HG02798 (cell line): ENCODE results near the gene SLC35F1.
"Not testable (repeated sequence)": the region's sequence is repeated elsewhere in the genome, so short reads cannot be mapped to it uniquely, and the experiment has no call there.

Experiments
- ATAC-seq: cut with Tn5 transposase; IDR thresholded peaks from one replicate; pipeline ENCODE4 v1.9.1; 2021; ENCODE audit warnings: mild to moderate bottlenecking; ENCODE audit not compliant: unreplicated experiment, poor library complexity

Gene SLC35F1

DNA sequence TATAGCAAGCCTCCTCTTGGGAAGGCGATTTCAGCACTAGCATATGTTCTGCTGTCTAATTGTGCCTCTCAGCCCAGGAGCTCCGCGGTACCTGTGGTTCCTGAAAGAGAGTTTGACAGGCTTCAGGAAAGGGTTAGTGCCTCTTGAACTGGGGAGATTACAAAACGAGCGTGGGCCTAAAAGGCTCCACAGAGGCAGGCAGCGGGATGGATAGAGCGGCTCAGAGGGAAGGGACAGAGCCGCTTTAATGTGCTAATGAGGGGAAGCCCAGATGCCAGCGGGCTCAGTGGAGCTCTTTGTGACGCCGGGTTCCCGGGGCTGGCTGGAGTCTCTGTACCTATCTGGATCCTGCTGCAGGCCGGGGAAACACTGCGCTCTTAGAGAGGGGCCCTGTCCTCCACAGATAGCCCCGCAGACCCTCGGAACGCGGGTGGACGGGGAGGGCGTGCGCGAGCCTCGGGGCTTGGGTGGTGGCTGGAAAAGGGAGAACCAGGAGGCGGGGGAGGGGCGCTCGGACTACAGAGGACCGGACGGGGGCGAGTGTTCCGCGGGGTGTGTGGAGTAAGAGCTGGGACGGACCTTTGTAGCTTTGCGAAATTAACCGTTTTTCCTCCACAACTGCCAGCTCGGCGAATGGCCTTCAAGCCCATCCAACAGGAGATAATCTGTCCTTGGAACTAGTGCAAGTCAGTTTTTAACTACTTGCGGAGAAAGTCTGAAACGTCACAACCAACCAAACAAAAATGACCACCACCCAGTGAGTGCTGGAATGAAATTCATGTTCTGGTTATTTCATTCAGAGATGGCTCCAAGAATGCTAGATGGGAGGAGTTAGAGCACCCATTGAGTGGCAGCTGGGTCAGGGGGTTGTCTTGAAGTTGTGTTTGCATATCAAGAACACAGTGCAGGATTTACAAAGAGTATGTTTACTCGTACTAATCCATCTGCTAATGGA, 13.0 kb downstream of the SLC35F1 start:
- ATAC-seq, result no peak

- ATAC-seq, result no peak
Observed at GRCh38 chr6:117924690-117925089, 17.6 kb downstream of the SLC35F1 start.

- ATAC-seq, result no peak
Observed at GRCh38 chr6:117927866-117928265, 20.8 kb downstream of the SLC35F1 start.

- no peak for ATAC-seq
Observed at GRCh38 chr6:117928833-117929232, 21.8 kb downstream of the SLC35F1 start.

DNA sequence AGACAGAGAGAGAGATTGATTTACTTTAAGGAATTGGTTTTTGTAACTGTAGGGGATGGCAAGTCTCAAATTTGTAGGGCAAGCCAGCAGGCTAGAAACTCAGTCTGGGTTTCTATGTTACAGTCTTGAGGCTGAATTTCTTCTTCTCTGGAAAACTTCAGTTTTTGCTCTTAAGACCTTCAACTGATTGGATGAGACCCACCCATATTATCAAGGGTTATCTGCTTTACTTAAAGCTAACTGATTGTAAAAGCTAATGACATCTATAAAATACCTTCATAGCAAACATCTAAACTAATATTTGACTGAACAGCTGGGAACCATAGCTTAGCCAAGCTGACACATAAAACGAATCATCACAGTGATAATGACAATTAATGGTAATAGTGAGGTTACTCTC, 22.4 kb downstream of the SLC35F1 start:
- ATAC-seq, result no peak

DNA sequence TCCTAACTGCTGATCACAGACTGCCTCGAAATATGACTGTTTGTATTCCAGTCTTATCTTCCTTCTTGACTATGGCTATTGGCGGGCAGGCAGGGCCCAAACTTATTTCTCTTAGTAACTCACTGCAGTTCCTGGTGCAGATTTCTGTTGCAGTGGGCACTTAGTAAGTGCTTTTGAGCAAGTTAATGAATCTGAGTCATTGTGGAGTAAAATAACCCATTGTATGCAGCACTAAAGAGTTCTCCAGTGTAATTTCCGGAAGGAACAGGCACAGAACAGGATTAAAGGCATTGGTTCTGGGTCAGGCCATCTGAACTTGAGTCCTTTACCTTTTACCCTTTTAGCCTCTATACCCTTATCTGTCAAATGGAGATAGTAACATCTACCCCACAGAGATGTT, 23.6 kb downstream of the SLC35F1 start:
- no peak for ATAC-seq

DNA sequence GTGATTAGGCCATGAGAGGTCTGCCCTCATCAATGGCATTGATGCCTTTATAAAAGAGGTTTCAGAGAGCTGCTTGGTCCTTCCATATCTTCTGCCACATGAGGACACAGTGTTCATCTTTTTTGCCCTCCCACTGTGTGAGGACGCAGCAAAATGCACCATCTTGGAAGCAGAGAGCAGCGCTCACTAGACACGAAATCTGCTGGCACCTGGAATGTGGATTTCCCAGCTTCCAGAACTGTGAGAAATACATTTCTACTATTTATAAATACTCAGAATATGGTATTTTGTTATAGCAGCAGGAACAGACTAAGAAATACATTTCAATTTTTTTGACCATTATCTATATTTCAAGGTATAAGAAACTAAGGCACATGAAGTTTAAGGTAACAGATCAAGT, 24.9 kb downstream of the SLC35F1 start:
- ATAC-seq, result no peak

DNA sequence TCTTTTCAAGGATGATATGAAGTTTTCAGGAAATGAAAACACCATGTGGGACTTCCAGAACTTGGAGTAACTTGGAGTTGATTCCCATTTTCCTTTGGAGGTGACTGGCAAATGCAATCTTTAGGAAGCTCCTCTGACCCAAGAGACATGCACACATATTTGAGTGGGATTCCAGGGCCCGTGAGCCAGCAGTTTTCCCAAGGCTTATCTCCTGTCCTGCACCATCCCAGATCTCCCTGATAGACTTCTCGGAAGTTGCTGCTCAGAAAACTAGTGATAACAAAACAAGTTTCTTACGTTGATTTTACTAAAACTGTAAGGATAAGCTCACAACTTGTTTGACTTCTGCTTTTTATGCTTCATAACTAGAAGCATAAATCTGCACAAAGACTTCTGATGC, 25.6 kb downstream of the SLC35F1 start:
- no peak for ATAC-seq

DNA sequence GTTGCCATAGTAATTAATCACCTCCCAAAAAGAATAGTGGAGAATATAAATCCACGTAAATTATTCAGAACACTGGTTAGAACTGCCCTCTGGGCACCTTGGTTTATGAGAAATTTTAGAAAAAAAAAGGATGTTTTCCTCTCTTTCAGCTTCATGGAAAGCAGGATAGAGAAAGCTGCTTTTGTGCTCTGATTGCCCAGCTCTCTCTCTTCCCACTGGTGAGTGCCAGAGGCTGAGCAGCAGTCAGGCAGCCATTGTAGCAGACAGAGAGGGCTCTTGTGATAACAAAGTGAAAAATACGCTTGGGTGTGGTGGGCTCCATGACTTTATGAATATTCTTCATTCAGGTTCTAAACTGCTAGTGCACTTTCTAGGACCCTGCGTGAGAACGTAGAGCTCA, 26.4 kb downstream of the SLC35F1 start:
- ATAC-seq, result no peak

DNA sequence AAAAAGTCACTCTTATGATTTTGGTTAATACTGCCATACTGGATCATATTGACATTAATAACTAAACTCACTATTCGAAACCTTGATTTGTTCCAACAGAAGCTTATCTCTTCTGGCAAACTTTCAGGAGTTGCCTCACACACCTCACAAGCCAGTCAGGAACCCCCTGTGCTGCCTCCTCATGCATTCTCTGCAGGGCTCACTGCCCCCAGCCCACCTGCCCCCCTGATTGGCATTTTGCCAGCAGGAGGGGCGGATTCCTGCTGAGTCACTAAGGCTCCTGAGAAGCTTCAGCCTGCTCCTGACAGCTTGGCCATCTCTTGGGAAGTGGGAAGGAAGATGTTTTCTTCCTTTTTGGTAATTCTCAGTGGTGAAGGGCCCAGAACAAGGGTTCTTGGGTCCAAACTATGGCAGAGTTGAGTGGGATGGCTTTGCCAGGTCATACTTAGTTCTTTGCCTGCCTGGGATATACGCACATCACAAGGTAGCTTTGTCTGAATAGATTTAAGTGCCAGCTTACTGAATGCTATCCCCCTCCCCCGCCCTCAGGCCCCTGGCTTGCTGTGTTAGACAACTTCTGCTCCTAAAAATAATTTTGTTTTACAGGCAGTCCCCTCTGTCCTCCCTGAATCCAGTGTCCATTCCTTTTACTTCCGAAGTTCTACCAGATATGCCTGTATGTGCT, 31.4 kb downstream of the SLC35F1 start:
- ATAC-seq, result no peak

DNA sequence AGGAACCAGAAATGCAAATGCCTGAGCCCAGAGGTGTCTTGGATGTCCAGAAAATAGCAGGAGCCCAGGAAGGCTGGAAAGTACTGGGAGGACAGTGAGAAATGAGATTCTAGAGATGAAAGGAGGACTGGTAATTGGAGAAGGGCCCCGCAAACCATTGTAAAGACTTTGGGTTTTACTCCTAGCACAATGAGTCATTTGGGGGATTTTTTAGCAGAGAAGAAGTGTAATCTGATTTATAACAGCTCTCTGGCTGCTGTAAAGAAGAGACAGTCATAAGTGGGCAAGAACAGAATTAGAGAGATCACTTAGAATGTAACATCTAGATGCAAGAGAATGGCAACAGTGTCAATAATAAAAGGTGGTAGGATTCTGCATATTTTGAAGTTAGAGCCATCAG, 40.2 kb downstream of the SLC35F1 start:
- no peak for ATAC-seq

DNA sequence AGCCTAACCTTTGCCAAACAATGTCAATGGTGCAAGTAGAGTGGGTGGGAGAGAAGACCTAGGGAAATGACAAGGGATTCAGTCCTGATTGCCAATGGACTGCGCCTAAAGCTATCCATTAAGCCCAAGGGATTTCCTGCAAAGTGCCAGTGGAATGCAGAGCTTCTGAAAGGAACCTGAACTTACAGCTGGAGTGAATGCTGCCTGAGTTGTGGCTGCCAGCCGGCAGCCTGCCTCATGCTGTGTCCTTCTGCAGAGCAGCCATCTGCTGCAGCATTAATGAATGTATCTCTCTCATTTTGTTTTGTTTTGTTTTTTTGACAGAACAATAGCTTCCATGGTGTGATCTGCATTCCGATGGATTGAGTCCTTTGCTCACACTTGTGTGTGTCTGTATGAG, 44.7 kb downstream of the SLC35F1 start:
- no peak for ATAC-seq

- ATAC-seq, result peak; percentile 59
Observed at GRCh38 chr6:117955684-117956256, 48.7 kb downstream of the SLC35F1 start.

- ATAC-seq, result no peak
Observed at GRCh38 chr6:117956386-117956785, 49.3 kb downstream of the SLC35F1 start.

DNA sequence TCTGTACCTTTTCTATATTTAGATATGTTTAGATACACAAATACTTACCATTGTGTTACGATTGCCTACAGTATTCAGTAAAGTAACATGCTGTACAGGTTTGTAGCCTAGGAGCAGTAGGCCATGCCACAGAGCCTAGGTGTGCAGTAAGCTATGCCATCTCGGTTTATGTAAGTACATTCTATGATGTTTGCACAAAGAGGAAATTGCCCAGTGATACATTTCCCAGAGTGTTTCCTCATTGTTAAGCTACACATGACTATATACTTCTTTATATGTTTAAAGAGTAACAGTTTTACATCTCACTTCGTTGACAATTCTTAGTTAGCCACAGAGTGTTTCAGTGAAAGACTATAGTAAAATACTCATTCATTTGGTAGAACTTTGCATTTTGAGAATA, 51.5 kb downstream of the SLC35F1 start:
- no peak for ATAC-seq

GRCh38 chr6:117960877-117961276, 53.8 kb downstream of the SLC35F1 start:
- ATAC-seq, result no peak

- ATAC-seq, result no peak
Observed at GRCh38 chr6:117961301-117961700, 54.2 kb downstream of the SLC35F1 start.

DNA sequence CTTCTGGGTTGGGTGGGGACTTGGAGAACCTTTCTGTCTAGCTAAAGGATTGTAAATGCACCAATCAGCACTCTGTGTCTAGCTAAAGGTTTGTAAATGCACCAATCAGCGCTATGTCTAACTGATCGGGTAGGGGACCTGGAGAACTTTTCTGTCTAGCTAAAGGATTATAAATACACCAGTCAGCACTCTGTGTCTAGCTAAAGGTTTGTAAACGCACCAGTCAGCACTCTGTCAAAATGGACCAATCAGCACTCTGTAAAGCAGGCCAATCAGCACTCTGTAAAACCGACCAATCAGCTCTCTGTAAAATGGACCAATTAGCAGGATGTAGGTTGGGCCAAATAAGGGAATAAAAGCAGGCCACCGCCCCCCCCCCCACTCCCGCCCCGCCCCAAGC, 58.7 kb downstream of the SLC35F1 start:
- ATAC-seq, result not testable (repeated sequence)

DNA sequence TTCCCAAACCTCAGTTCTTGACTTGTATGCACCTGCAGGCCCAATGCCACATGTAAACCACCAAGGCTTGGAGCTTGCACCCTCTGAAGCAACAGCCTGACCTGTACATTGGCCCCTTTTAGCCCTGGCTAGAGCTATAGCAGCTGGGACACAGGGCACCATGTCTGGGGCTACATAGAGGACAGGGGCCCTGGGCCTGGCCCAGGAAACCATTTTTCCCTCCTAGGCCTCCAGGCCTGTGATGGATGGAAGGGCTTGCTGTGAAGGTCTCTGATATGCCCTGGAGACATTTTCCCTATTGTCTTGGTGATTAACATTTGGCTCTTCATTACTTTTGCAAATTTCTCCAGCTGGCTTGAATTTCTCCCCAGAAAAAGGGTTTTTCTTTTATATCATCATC, 64.6 kb downstream of the SLC35F1 start:
- ATAC-seq, result no peak

DNA sequence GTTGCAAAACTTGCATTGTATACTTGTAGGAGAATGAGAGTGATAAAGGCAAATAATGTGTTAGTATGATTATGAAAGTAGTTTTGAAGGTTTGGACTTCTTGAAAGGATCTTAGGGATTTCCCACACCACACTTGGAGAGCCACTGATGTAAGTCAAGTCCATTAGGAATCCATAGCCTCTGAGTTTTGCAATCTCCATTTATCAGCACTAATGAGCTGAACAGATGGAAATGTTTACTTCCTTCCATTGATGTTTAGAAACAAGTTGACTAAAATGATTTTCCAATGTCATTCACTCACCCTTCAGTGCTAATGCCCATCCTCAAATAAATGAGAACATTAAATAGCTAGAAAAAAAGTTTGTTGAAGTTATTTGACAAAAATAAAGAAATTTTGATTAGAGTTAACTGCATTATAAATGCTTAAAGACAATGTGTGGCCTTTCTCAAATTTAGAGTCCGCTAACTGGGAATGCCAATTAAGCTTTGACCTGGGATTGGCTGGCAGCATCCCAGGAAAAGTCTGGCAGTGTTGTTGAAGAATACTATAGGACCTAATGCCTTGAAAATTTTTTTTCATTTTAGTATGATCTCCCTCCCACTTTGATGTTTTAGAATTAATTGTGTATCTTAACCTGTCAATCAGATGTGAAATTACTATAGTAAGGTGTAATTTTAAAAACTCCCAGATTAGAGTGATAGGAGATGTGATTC, 68.0 kb downstream of the SLC35F1 start:
- no peak for ATAC-seq
